DOHH2 (cell line): ENCODE data around the gene RACGAP1.

Source experiments
- EZH2phosphoT487 ChIP-seq: fragments of 200-600 bp; sonication (generic); IDR thresholded peaks from 2 replicates; pipeline ENCODE4 v1.6.1; 2017; ENCODE audit warnings: borderline replicate concordance, mild to moderate bottlenecking, antibody characterized with exemption, low read length, moderate library complexity, mixed read lengths
- TF ChIP-seq, protein P1 (sequence below): fragments of 200-600 bp; sonication (generic); IDR thresholded peaks from one replicate; pipeline ENCODE4 v1.5.1; 2014; ENCODE audit warnings: antibody characterized with exemption, mild to moderate bottlenecking, low read depth, low read length; ENCODE audit not compliant: poor library complexity, severe bottlenecking

DNA sequence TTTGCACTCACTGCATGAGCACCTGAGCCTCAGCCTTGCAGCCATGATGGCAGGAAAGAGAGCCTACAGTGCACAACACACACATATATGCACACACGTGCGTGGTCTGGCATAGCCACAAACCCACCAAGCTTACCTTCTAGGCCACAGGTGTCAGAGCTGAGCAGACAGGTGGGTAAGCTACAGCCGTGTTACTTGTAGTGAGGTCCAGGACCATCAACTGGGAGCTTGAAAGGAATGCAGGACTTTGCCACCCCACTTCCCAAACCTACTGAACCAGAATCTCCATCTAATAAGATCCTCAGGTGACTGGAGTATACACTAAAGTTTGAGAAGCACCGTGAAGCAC lies 34.8 kb upstream of the RACGAP1 start:
- TF ChIP-seq, protein P1, sequence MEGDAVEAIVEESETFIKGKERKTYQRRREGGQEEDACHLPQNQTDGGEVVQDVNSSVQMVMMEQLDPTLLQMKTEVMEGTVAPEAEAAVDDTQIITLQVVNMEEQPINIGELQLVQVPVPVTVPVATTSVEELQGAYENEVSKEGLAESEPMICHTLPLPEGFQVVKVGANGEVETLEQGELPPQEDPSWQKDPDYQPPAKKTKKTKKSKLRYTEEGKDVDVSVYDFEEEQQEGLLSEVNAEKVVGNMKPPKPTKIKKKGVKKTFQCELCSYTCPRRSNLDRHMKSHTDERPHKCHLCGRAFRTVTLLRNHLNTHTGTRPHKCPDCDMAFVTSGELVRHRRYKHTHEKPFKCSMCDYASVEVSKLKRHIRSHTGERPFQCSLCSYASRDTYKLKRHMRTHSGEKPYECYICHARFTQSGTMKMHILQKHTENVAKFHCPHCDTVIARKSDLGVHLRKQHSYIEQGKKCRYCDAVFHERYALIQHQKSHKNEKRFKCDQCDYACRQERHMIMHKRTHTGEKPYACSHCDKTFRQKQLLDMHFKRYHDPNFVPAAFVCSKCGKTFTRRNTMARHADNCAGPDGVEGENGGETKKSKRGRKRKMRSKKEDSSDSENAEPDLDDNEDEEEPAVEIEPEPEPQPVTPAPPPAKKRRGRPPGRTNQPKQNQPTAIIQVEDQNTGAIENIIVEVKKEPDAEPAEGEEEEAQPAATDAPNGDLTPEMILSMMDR: no peak
- no peak for TF ChIP-seq EZH2phosphoT487
